Left hindlimb (tissue), 1 donor: ENCODE measurements around the gene HDAC4.

Experiments used
- DNase-seq: peaks from one replicate; pipeline ENCODE4 v3.0.0-alpha.2; 2018

Gene HDAC4

DNA sequence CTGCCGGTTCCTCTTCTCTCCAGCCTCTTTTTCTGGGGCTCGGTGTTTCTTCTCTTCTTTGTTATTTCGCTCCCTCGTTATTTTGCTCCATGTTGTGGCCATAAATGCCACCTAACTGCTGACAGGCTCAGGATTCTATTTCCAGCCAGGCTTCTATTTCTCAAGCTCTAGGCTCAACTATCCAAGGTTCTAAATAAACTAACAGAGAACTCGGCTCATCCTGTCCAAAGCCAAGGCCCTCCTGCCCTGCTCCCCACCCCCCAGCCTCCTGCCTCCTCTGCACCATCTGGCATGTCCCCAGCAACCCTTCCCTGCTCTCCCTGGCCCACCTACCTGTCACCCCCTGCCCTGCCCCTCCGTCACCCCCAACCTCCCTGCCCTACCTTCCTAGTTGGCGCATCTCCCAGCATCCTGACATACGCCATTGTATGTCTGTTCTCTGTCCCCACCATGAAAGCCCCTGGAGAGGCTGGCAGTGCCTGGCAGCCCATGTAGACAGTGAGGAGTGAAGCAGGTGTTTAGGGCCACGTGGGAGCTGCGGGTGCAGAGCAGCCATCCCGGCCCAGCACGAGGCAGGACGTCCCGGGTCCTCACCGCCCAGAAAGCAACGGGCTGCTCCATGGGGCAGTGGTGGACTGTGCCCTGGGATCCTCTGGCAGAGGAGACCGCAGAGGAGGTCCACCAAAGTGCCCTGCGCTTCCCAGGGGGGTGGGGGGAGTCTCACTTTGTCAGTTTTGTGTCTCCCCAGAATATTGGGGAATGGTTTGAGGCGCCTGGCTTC lies 366.1 kb downstream of the HDAC4 start:
- DNase-seq: no peak

DNA sequence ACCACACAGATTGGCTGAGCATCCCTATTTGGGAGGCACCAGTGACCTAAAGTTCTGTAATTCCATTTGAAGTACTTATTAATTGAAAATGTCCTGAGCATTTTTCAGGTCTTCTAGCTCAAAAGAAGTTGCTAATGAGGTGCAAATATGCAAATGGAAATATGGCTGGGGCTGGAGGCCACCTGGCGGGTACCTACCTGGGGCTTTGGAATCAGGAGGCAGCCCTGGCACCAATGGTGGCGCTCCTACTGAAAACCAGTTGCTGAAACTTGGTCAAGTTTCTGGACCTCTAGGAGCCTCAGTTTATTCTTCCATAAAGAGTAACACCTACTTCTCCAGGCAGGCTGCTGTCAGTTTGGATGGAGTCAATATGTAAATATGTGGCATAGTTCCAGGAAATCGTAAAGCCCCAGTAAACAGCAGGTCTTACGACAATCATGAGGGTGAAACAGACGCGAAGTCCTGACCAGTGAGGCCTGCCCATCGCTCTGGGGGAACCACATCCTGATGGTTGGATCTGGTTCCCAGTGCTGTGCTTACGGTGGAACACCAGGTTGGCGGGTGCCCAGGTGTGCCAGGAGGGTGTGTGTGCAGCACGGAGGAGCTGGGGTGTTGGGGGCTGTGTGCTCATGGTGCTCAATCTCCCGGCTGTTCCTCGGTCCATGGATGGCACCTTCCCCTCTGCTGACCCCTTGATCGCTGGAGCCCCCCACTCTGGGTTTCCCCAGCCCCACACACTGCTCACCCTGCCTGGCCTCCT lies 366.8 kb downstream of the HDAC4 start:
- DNase-seq: no peak

GRCh38 chr2:239029958-239030357 lies 370.9 kb downstream of the HDAC4 start:
- DNase-seq: no peak

- no peak for DNase-seq
These were observed 372.6 kb downstream of the HDAC4 start for GRCh38 chr2:239028253-239028619.

- DNase-seq: no peak
These were observed 373.2 kb downstream of the HDAC4 start for GRCh38 chr2:239027391-239028252.

- no peak for DNase-seq
These were observed 374.0 kb downstream of the HDAC4 start for GRCh38 chr2:239026711-239027361.

DNA sequence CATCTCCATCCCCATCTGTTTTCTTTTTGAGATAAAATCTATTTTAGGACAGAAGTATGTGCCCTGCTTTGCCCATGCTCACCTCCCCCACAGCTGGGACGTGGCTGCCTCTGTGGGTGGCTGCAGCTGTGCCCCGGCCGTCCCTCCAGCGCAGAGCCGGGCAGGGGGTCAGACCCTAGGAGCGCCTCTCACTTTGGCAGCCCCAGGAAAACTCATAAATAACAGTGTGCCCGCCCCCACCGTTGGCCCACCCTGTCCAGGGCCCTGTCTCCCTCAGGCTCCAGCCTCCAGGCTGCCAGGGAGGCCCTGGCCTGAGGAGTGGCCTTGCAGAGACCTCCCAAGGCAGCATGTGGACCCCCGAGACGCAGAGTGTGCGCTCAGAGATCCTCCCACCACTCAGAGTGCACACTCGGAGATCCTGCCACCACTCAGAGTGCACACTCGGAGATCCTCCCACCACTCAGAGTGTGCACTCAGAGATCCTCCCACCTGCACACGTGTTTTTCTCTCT lies 374.8 kb downstream of the HDAC4 start:
- DNase-seq: no peak

DNA sequence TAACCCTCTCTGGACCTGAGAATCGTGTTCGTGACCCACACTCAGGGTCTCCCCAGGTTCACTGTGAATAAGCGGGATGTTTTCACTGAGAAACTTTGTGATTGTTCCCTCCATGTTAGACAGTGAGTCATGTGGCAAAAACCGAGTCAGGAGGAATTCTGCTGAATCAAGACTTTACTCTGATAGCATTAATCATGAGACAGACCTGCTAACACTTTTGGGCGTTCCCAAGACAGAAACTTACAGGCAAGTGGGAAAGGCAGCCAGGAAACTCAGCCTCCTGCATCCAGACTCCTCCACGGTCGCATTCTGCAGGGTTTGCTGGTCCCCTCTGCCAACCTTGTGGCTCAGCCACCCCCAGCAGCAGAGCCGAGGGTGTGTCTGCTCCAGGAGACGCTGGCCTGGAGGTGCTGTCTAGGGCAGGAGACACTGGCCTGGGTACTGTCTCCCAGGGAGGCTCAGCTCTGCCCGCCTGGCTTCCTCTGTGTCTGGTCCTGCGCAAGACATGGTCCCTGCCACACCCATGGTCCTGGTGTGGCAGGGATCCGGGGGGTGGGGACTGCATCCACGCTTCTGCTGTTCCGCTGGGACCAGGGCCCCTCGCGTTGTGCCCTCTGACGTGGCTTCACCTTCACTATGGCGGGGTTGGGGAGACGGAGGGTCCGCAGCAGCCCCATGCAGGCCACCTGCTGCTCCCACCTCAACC lies 375.6 kb downstream of the HDAC4 start:
- DNase-seq: no peak

GRCh38 chr2:239024226-239024625 lies 376.6 kb downstream of the HDAC4 start:
- DNase-seq: no peak

DNA sequence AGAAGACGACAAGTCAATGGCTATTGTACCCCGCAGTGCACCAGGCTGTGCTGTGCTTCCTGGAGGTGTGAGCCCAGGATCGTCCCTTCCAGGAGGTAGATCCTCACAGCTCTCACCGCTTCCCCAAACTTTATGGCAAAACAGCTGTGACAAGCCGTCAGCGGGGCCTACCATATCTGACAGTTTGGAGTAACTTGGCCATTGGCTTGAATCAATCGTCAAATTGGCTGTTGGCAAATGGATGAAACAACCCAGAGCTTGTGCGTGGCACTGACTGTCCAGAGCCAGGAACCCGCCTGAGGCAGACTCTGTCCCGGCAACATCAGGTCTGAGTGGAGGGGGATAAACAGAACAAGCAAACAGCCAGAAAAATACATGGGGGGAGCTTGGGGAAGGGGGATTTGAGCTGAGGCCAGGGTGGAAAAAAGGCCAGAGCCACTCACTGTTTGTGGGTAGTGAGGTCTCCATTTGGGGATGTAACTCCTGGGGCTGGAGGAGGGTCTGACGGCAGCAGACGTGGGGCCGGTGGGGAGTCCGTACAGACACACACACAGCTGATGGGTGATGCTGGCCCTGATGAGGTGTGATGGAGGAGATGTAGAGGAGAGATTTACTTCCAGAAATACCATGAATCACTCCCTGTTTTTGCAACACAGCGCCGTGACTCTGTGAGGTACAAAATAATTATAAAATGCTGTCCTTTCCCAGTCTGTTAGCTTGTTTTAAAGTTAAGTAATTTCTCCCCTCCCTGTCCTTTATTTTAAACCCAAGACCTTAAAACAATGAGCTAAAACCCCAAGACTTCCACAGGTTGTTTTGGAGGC lies 378.2 kb downstream of the HDAC4 start:
- DNase-seq: no peak

GRCh38 chr2:239021651-239022436 lies 379.0 kb downstream of the HDAC4 start:
- no peak for DNase-seq

DNA sequence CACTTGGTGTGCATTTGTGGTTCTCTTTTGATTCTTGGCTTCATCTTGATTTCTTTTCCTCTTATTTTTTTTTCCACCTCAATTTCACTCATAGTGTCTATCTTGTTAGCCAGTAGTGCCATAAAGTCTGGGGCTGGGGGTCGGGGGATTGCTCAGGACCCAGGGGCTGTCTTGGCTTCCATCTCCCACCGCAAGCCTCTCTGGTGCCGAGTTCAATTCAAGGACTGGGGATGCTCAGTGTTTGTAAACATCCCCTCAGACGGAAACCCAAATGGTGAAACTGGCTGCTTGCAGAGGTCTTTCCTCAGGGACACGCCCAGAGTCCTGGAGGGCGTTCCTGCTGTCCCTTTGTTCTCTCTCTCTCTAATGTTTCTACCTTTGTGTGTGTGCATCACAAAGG lies 379.6 kb downstream of the HDAC4 start:
- DNase-seq: no peak

DNA sequence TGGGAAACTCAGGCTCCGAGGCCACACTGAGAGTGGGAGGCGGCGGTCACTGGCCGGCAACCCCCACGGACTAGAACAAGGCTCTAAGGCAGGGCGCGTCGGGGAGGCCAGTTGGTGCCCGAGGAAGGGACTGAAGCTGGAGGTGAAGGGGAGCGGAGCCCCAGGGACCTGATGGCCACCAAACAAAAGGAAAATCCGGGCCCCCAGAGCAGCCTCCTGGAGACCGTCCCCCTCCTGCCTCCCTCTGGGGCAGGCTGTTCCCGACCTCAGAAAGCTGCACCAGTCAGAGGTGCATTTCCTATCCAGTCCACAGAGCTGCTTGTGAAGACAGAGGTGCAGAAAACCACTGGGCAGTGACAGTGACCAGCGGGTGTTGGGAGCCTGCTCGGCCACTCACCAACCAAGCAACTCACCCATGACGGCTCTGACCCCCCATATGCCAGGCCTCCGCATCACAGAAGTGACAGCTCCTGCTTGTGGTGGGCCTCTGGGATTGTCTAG lies 380.2 kb downstream of the HDAC4 start:
- no peak for DNase-seq

DNA sequence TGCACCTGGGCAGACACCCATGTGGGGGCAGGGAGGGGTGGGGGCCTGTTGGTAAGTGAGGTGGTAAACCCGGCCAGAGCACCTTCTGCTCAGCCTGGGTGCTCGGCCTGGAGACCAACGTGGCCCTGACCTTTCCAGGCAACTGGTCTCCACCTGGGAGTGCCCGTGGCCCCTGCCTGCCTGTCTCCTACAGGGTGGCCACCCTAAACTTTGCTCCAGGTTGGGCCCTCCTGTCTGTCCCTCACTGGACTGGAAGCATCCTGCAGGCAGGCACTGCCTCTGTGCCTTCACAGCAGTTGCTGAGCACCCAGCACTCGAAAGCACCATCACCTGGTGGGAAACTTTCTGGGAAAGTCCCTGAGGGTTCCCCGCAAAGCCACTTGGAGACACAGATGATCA lies 381.6 kb downstream of the HDAC4 start:
- DNase-seq: no peak

DNA sequence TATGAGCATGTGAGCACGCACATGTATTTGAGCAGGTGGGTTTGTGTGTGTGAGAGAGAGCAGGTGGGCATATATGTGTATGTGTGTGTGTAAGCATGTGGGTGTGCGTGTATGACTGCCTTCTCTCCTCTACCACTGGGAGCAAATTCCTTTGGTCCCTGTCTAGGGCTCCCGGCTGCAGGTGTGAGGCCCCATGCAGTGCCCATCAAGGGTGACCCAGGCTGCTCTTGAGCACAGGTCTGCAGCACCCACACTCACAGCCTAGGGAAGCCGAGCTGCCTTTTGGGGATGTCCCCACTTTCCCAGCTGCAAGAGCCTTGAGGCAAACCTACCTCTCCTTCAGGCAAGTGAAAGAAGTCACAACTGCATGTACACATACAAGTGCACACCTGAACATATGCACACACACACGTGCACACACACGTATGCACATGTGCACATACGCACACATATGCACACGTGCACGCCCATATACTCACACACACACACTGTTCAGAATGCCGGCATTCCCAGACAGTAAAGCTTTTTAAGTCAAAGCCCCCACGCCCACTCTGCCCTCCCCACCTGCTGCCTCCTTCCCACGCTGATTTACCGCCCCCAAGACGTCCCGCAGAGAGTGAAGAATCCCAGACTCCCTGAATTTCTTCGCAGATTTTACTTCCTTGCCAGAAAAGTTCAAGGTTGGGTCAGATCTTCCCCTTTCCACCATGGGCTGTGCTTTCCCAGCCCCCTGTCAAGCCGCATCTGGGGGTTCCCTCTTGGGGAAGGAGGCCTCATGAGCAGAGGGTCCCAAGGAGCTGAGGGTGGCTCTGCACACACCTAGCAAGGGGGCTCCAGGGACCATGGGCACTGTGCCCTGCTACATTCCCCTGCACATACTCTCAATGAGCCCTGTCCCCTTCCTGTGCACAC lies 382.3 kb downstream of the HDAC4 start:
- DNase-seq: no peak

DNA sequence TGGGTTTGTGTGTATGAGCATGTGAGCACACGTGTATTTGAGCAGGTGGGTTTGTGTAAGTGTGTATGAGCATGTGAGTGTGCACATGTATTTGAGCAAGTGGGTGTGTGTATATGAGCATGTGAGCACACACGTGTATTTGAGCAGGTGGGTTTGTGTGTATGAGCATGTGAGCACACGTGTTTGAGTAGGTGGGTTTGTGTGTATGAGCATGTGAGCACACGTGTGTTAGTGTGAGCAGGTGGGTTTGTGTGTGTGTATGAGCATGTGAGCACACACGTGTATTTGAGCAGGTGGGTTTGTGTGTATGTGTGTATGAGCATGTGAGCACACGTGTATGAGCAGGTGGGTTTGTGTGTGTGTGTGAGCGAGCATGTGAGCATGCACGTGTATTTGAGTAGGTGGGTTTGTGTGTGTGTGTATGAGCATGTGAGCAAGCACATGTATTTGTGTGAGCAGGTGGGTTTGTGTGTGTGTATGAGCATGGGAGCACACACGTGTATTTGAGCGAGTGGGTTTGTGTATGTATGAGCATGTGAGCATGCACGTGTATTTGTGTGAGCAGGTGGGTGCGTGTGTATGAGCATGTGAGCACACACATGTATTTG lies 383.2 kb downstream of the HDAC4 start:
- DNase-seq: no peak

- DNase-seq: no peak
These were observed 384.7 kb downstream of the HDAC4 start for GRCh38 chr2:239015901-239016675.
